Natural killer cell (primary cell): Measurements from ENCODE around the gene CCDC150. TPM values are rescaled to one million over a fixed set of nuclear protein-coding genes. Genes with fewer than 3 reads are reported as not detected.
"Not testable (repeated sequence)": the region's sequence is repeated elsewhere in the genome, so short reads cannot be mapped to it uniquely, and the experiment has no call there.

Experiments
- ATAC-seq, 3 donors: fragments of 150-1000 bp in 2 of 3; fragments of 200-7000 bp in 1 of 3; cut with Tn5 transposase; 1 replicate in 1 of 3; 2 replicates in 2 of 3; pipeline ENCODE4 v1.10.0; 2021; ENCODE audit warnings: mild to moderate bottlenecking in 2 of 3, moderate library complexity in 2 of 3
- DNase-seq, 2 donors: peaks; one replicate each; pipeline versions ENCODE4 v3.0.0 to v3.0.0-alpha.2; 2013 to 2021; ENCODE audit warnings: mixed read lengths in 1 of 2
- H3K27ac ChIP-seq: one replicate; pipeline ENCODE4 v1.5.1; 2013; ENCODE audit warnings: mild to moderate bottlenecking, low read length
- H3K27me3 ChIP-seq: one replicate; pipeline ENCODE4 v1.6.1; 2013; ENCODE audit warnings: low read length; ENCODE audit not compliant: control insufficient read depth, insufficient read depth
- H3K36me3 ChIP-seq: one replicate; pipeline ENCODE4 v1.6.1; 2013; ENCODE audit warnings: low read length; ENCODE audit not compliant: control insufficient read depth, insufficient read depth
- H3K4me1 ChIP-seq: one replicate; pipeline ENCODE4 v1.6.1; 2013; ENCODE audit warnings: low read length; ENCODE audit not compliant: control insufficient read depth, insufficient read depth
- H3K4me3 ChIP-seq: one replicate; pipeline ENCODE4 v1.5.1; 2013; ENCODE audit warnings: low read length
- H3K9me3 ChIP-seq: one replicate; pipeline ENCODE4 v1.6.1; 2013; ENCODE audit warnings: low read length; ENCODE audit not compliant: control insufficient read depth, insufficient read depth
- H3K27ac Mint-ChIP-seq, 2 donors: one replicate each; pipeline ENCODE4 v1.8.0; 2022; ENCODE audit warnings: mild to moderate bottlenecking in 2 of 2, mixed read lengths in 2 of 2, moderate library complexity in 1 of 2
- H3K27me3 Mint-ChIP-seq, 2 donors: one replicate each; pipeline ENCODE4 v1.8.0; 2022; ENCODE audit warnings: low read depth in 2 of 2, mixed read lengths in 2 of 2
- H3K36me3 Mint-ChIP-seq: one replicate; pipeline ENCODE4 v1.8.0; 2022; ENCODE audit warnings: mixed read lengths
- H3K4me1 Mint-ChIP-seq, 2 donors: one replicate each; pipeline ENCODE4 v1.8.0; 2022; ENCODE audit warnings: mixed read lengths in 2 of 2
- H3K4me3 Mint-ChIP-seq: one replicate; pipeline ENCODE4 v1.8.0; 2022; ENCODE audit warnings: mild to moderate bottlenecking, moderate library complexity, mixed read lengths
- H3K9me3 Mint-ChIP-seq, 2 donors: one replicate each; pipeline ENCODE4 v1.8.0; 2022; ENCODE audit warnings: mixed read lengths in 2 of 2
- WGBS: methylation state at CpG from one replicate; pipeline ENCODE4 v1.1.7; 2013; ENCODE audit warnings: missing lambda C conversion rate; ENCODE audit not compliant: insufficient coverage; 5-methylcytosine and 5-hydroxymethylcytosine counted together
- intact Hi-C: fragments of 100-400 bp; cut with micrococcal nuclease; formaldehyde crosslinking; loops from one replicate; pipeline ENCODE4 v1.14.2; 2022
- total RNA-seq, 4 donors: library from RNA; stranded (reverse); fragments of 120-200 nt in 1 of 4; gene quantifications; one replicate each; pipeline versions ENCODE4 v1.2.3 to v1.2.4, GENCODE V29; 2013 to 2022
- TF ChIP-seq, protein P1 (sequence below): fragments of 200-600 bp; IDR thresholded peaks from one replicate; pipeline ENCODE4 v1.8.0; 2022; ENCODE audit warnings: antibody characterized with exemption

The CCDC150 gene
- total RNA-seq, 3 donors from 2014 or later (not counting 1 experiment from before 2014, with no cell fraction given), result 1.1 to 2.3 (median 1.3) TPM

DNA sequence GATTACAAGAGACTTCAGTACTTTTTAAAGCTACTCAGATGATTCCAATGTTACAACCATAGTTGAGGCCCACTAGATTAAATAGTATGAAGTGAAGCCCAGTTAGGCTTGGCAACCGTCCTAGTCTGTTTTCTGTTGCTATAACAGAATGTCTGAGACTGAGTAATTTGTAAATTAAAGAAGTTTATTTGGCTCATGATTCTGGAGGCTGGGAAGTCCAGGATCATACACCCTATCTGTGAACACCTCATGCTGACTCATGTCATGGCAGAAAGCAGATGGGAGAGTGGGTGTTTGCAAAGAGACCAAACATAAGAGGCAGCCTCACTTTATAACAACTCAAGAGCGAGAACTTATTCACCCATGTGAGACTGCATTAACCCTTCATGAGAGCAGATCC is 63.1 kb downstream of the CCDC150 start:
- H3K9me3 Mint-ChIP-seq, result no peaks in the 10 kb centered on the region
- no peak overlapping the region for H3K27ac Mint-ChIP-seq
- H3K4me1 Mint-ChIP-seq, result no peaks in the 10 kb centered on the region
- TF ChIP-seq, protein P1, sequence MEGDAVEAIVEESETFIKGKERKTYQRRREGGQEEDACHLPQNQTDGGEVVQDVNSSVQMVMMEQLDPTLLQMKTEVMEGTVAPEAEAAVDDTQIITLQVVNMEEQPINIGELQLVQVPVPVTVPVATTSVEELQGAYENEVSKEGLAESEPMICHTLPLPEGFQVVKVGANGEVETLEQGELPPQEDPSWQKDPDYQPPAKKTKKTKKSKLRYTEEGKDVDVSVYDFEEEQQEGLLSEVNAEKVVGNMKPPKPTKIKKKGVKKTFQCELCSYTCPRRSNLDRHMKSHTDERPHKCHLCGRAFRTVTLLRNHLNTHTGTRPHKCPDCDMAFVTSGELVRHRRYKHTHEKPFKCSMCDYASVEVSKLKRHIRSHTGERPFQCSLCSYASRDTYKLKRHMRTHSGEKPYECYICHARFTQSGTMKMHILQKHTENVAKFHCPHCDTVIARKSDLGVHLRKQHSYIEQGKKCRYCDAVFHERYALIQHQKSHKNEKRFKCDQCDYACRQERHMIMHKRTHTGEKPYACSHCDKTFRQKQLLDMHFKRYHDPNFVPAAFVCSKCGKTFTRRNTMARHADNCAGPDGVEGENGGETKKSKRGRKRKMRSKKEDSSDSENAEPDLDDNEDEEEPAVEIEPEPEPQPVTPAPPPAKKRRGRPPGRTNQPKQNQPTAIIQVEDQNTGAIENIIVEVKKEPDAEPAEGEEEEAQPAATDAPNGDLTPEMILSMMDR, result no peak
- no peak overlapping the region for H3K4me3 Mint-ChIP-seq
- Histone ChIP-seq H3K27ac (no peak overlapping the region), H3K27me3 (no peaks in the 10 kb centered on the region), H3K4me3 (no peak overlapping the region), H3K36me3 (no peaks in the 10 kb centered on the region), H3K4me1 (no peaks in the 10 kb centered on the region), H3K9me3 (no peaks in the 10 kb centered on the region)
- WGBS, result 88% methylated on average over 2 of the region's 2 CpGs
- ATAC-seq (no peak), DNase-seq (no peak)
- H3K27me3 Mint-ChIP-seq, result no peaks in the 10 kb centered on the region
- intact Hi-C loops, result no loop called here
- no peaks in the 10 kb centered on the region for H3K36me3 Mint-ChIP-seq

DNA sequence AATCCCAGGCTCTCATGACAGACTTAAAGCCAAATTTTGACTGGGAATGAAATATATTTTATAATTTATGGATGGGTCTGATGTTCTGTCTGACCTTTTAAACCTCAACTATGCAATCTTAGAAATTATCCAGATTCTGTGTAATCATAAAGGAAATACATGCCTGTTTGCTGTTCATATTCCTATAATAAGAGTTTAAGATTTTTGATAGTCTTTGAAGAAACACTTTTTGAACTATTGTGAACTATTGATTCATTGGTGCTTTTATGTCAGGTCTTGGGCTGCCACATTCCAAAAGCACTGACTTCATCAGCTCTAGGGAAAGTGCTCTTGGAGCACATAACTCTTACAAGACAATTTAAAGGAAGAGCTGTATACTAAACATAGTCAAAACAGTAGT is 64.2 kb downstream of the CCDC150 start:
- Histone ChIP-seq H3K27ac (no peak overlapping the region), H3K36me3 (no peaks in the 10 kb centered on the region), H3K4me1 (no peaks in the 10 kb centered on the region), H3K9me3 (no peaks in the 10 kb centered on the region), H3K4me3 (no peak overlapping the region), H3K27me3 (no peaks in the 10 kb centered on the region)
- DNase-seq (no peak), ATAC-seq (no peak)
- Mint-ChIP-seq H3K36me3 (no peaks in the 10 kb centered on the region), H3K4me3 (no peak overlapping the region), H3K4me1 (no peaks in the 10 kb centered on the region), H3K27ac (no peak overlapping the region), H3K27me3 (no peaks in the 10 kb centered on the region), H3K9me3 (no peaks in the 10 kb centered on the region)
- intact Hi-C loops, result no loop called here
- TF ChIP-seq, protein P1, result no peak

DNA sequence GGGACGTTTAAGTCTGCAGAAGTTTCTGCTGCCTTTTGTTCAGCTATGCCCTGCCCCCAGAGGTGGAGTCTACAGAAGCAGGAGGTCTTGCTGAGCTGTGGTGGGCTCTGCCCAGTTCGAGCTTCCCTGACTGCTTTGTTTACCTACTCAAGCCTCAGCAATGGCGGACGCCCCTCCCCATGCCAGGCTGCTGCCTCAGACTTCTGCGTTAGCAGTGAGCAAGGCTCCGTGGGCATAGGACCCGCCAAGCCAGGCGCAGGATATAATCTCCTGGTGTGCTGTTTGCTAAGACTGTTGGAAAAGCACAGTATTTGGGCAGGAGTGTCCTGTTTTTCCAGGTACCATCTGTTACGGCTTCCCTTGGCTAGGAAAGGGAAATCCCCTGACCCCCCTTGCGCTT is 70.5 kb downstream of the CCDC150 start:
- H3K36me3 ChIP-seq, H3K36me3 Mint-ChIP-seq, H3K4me3 Mint-ChIP-seq, H3K27me3 Mint-ChIP-seq, H3K27me3 ChIP-seq, H3K27ac Mint-ChIP-seq, H3K4me1 Mint-ChIP-seq, DNase-seq, intact Hi-C loops, H3K4me1 ChIP-seq, H3K9me3 ChIP-seq, ATAC-seq, H3K9me3 Mint-ChIP-seq, H3K27ac ChIP-seq, H3K4me3 ChIP-seq: not testable (repeated sequence)
- 93% methylated on average over 10 of the region's 10 CpGs for WGBS

DNA sequence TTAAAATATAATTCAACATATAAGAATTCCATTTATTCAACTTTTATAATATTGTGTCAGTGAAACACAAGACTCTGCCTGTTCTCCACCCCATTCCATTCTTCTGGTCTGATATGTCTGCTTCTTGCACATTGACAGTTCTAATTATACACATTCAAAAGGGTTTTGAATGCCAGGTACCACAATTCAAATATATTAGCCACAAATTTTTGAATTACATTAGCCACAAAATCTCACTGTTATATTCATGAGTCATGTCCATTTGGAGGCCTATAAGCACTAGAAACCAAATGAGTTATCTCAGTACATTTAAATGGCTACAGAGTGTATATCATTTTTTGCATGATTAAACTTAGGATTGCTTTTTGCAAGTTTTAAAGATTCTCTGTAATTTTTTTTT is 72.1 kb downstream of the CCDC150 start:
- Mint-ChIP-seq H3K27me3 (no peaks in the 10 kb centered on the region), H3K4me3 (no peak overlapping the region), H3K27ac (no peak overlapping the region), H3K9me3 (peaks cover 0 to 2% of the 10 kb centered on the region in 2 donors), H3K4me1 (no peaks in the 10 kb centered on the region), H3K36me3 (no peaks in the 10 kb centered on the region)
- intact Hi-C loops, result no loop called here
- Histone ChIP-seq H3K4me3 (no peak overlapping the region), H3K4me1 (no peaks in the 10 kb centered on the region), H3K27me3 (no peaks in the 10 kb centered on the region), H3K9me3 (no peaks in the 10 kb centered on the region), H3K27ac (no peak overlapping the region), H3K36me3 (no peaks in the 10 kb centered on the region)
- TF ChIP-seq, protein P1, result no peak
- DNase-seq (no peak), ATAC-seq (no peak)
